AG09319 (cell line): ENCODE data around the gene IGF1R.

Source experiments
- DNase-seq: peaks from one replicate; pipeline ENCODE4 v3.0.0-alpha.2; 2010; ENCODE audit warnings: low read depth; ENCODE audit errors: extremely low read depth
- CTCF ChIP-seq: IDR thresholded peaks from 2 replicates; pipeline ENCODE4 v1.5.1; 2011; ENCODE audit warnings: low read depth, mild to moderate bottlenecking, inconsistent platforms, low read length, moderate library complexity

Gene IGF1R

GRCh38 chr15:98735304-98735703, 87.0 kb downstream of the IGF1R start:
- no peak for TF ChIP-seq CTCF
- DNase-seq: no peak

- DNase-seq: no peak
- TF ChIP-seq CTCF: no peak
Measured at GRCh38 chr15:98735895-98736617, 87.7 kb downstream of the IGF1R start.

- no peak for DNase-seq
- TF ChIP-seq CTCF: no peak
Measured at GRCh38 chr15:98737159-98737558, 88.8 kb downstream of the IGF1R start.

GRCh38 chr15:98737721-98738120, 89.4 kb downstream of the IGF1R start:
- no peak for DNase-seq
- TF ChIP-seq CTCF: no peak

GRCh38 chr15:98738689-98739401, 90.5 kb downstream of the IGF1R start:
- no peak for DNase-seq
- no peak for TF ChIP-seq CTCF

GRCh38 chr15:98740295-98740694, 92.0 kb downstream of the IGF1R start:
- TF ChIP-seq CTCF: no peak
- DNase-seq: no peak

- no peak for TF ChIP-seq CTCF
Measured at GRCh38 chr15:98740963-98741362, 92.6 kb downstream of the IGF1R start.

More at GRCh38 chr15:98740963-98741362, 92.6 kb downstream of the IGF1R start:
- no peak for DNase-seq
